Left lung (tissue), 10 donors: ENCODE measurements around the gene MACC1. TPM values are rescaled to one million over a fixed set of nuclear protein-coding genes. Genes with fewer than 3 reads are reported as not detected.

Experiments used
- ATAC-seq: fragments of 200-7000 bp; cut with Tn5 transposase; one replicate; pipeline ENCODE4 v1.9.1; 2020; ENCODE audit warnings: moderate library complexity
- DNase-seq, 4 donors: peaks; one replicate each; pipeline ENCODE4 v3.0.0-alpha.2; 2013 to 2020
- H3K27ac ChIP-seq, 2 donors: fragments of 200-600 bp; sonication (generic) in 1 of 2; one replicate each; pipeline versions ENCODE4 v1.5.0 to v1.8.0; 2020 to 2021
- H3K27me3 ChIP-seq, 2 donors: fragments of 200-600 bp; sonication (generic) in 1 of 2; one replicate each; pipeline versions ENCODE4 v1.5.0 to v1.8.0; 2020 to 2021
- H3K36me3 ChIP-seq, 2 donors: fragments of 200-600 bp; sonication (generic) in 1 of 2; one replicate each; pipeline versions ENCODE4 v1.5.0 to v1.8.0; 2020 to 2021
- H3K4me1 ChIP-seq, 2 donors: fragments of 200-600 bp; one replicate each; pipeline ENCODE4 v1.8.0; 2021
- H3K4me3 ChIP-seq, 2 donors: fragments of 200-600 bp; sonication (generic) in 1 of 2; one replicate each; pipeline versions ENCODE4 v1.5.0 to v1.8.0; 2020 to 2021; ENCODE audit warnings: mild to moderate bottlenecking in 1 of 2
- H3K9me3 ChIP-seq, 2 donors: fragments of 200-600 bp; sonication (generic) in 1 of 2; one replicate each; pipeline versions ENCODE4 v1.5.0 to v1.8.0; 2020 to 2021
- CTCF ChIP-seq, 2 donors: fragments of 200-600 bp; sonication (generic) in 1 of 2; IDR thresholded peaks; one replicate each; pipeline versions ENCODE4 v1.5.0 to v1.8.0; 2021; ENCODE audit warnings: antibody characterized with exemption in 2 of 2
- intact Hi-C, 2 donors: fragments of 100-400 bp; cut with DNase I; formaldehyde crosslinking; loops; one replicate each; pipeline versions ENCODE4 v1.11.2 to v1.14.2; 2022
- polyA plus RNA-seq, 6 donors: library from polyadenylated mRNA; unstranded; fragments of 120-200 nt; gene quantifications; one replicate each; pipeline ENCODE4 v1.2.1, GENCODE V29; 2013; ENCODE audit not compliant: insufficient read length in 6 of 6
- total RNA-seq, 2 donors: library from RNA; stranded (reverse); fragmentation: NEBNext Ultra II Directional; extraction: Animal tissue kit (Norgen Biotek cat#: 25700); gene quantifications; one replicate each; pipeline ENCODE4 v1.2.1, GENCODE V29; 2021
- donor health status: DM: no; HTN: yes; CAD: no.
- donor health status: DM: no; HTN: no; CAD: no.

The MACC1 gene
- total and polyA plus RNA-seq, 8 donors: 8.5 to 36.2 (median 12.2) TPM

GRCh38 chr7:20116869-20117268 is 100.3 kb downstream of the MACC1 start:
- peaks cover 0 to 11% of the 10 kb centered on the region in 2 donors for H3K4me1 ChIP-seq
- no peak overlapping the region for H3K4me3 ChIP-seq
- H3K27ac ChIP-seq: no peak overlapping the region
- DNase-seq: no peak
- intact Hi-C loops: no loop called here
- no peaks in the 10 kb centered on the region for H3K36me3 ChIP-seq
- no peaks in the 10 kb centered on the region for H3K9me3 ChIP-seq
- no peaks in the 10 kb centered on the region for H3K27me3 ChIP-seq
- ATAC-seq: no peak
- no peak for TF ChIP-seq CTCF (IDR thresholded peaks at IDR 0.05)

- Histone ChIP-seq H3K36me3 (no peaks in the 10 kb centered on the region), H3K27ac (no peak overlapping the region), H3K4me3 (no peak overlapping the region), H3K27me3 (no peaks in the 10 kb centered on the region), H3K4me1 (peaks cover 0 to 11% of the 10 kb centered on the region in 2 donors), H3K9me3 (no peaks in the 10 kb centered on the region)
- DNase-seq (peak in 1 of 4 donors; percentile 7), ATAC-seq (peak; percentile 77)
- TF ChIP-seq CTCF (IDR thresholded peaks at IDR 0.05): no peak
- intact Hi-C loops: no loop called here
These were observed 102.7 kb downstream of the MACC1 start for GRCh38 chr7:20114468-20114867.

- ATAC-seq (peak; percentile 46), DNase-seq (no peak)
- Histone ChIP-seq H3K27me3 (no peaks in the 10 kb centered on the region), H3K27ac (no peak overlapping the region), H3K9me3 (no peaks in the 10 kb centered on the region), H3K36me3 (no peaks in the 10 kb centered on the region), H3K4me1 (peaks cover 0 to 11% of the 10 kb centered on the region in 2 donors), H3K4me3 (no peak overlapping the region)
- TF ChIP-seq CTCF (IDR thresholded peaks at IDR 0.05): no peak
- intact Hi-C loops: no loop called here
These were observed 103.7 kb downstream of the MACC1 start for GRCh38 chr7:20113427-20114027.

- Histone ChIP-seq H3K9me3 (no peaks in the 10 kb centered on the region), H3K36me3 (no peaks in the 10 kb centered on the region), H3K4me1 (peaks cover 0 to 11% of the 10 kb centered on the region in 2 donors), H3K27ac (no peak overlapping the region), H3K4me3 (no peak overlapping the region), H3K27me3 (no peaks in the 10 kb centered on the region)
- DNase-seq (no peak), ATAC-seq (no peak)
- intact Hi-C loops: no loop called here
- no peak for TF ChIP-seq CTCF (IDR thresholded peaks at IDR 0.05)
These were observed 104.5 kb downstream of the MACC1 start for GRCh38 chr7:20112696-20113095.

GRCh38 chr7:20111821-20112542 is 105.2 kb downstream of the MACC1 start:
- H3K27me3 ChIP-seq: no peaks in the 10 kb centered on the region
- no peaks in the 10 kb centered on the region for H3K9me3 ChIP-seq
- no peaks in the 10 kb centered on the region for H3K36me3 ChIP-seq
- H3K4me1 ChIP-seq: peaks cover 0 to 11% of the 10 kb centered on the region in 2 donors
- DNase-seq (no peak), ATAC-seq (no peak)
- intact Hi-C loops: no loop called here
- no peak for TF ChIP-seq CTCF (IDR thresholded peaks at IDR 0.05)
- H3K27ac ChIP-seq: no peak overlapping the region
- H3K4me3 ChIP-seq: no peak overlapping the region
